ENCODE results near the gene UBTD2. TPM values are rescaled to one million over a fixed set of nuclear protein-coding genes. Genes with fewer than 3 reads are reported as not detected.

UBTD2 gene
- total RNA-seq, 1 experiment from 2014 or later: 42.6 TPM

GRCh38 chr5:172182291-172182690 is 101.3 kb downstream of the UBTD2 start:
- Histone ChIP-seq H3T11ph (ENCODE audit: low read length) (no peak overlapping the region), H2BK12ac (ENCODE audit: insufficient read length, low read depth, low read length) (no peak overlapping the region), H3K4ac (ENCODE audit: low read depth, low read length) (no peak overlapping the region), H2BK15ac (ENCODE audit: low read depth, low read length) (no peak overlapping the region), H4K5ac (ENCODE audit: insufficient read length, low read depth, low read length) (no peak overlapping the region), H3K56ac (ENCODE audit: insufficient read length, low read depth, low read length) (no peak overlapping the region), H3K79me1 (ENCODE audit: insufficient read depth, low read depth, low read length, poor library complexity, severe bottlenecking) (no peaks in the 10 kb centered on the region), H3K23ac (ENCODE audit: insufficient read length, low read depth, low read length) (no peak overlapping the region), H2BK20ac (ENCODE audit: low read depth, low read length, poor library complexity, severe bottlenecking) (no peak overlapping the region), H2BK5ac (ENCODE audit: insufficient read length, low read length) (no peak overlapping the region), H4K20me1 (ENCODE audit: control insufficient read depth, insufficient read depth, insufficient read length) (no peaks in the 10 kb centered on the region), H3K27me3 (ENCODE audit: insufficient read depth, low read length) (no peaks in the 10 kb centered on the region), H2BK120ac (ENCODE audit: low read depth, low read length, poor library complexity, severe bottlenecking) (no peak overlapping the region), H3K9me3 (ENCODE audit: control insufficient read depth, low read depth, low read length) (no peaks in the 10 kb centered on the region), H2AFZ (ENCODE audit: low read length) (no peak overlapping the region), H3K79me2 (ENCODE audit: insufficient read depth, low read length) (peaks cover 4% of the 10 kb centered on the region; the same call in 1 of the 2 replicates), H3K4me2 (ENCODE audit: insufficient read depth, insufficient read length, low read length) (no peak overlapping the region), H3K14ac (ENCODE audit: insufficient read depth, low read length) (no peak overlapping the region), H3K23me2 (ENCODE audit: insufficient read length, low read depth, low read length, poor library complexity, severe bottlenecking) (peaks cover 6% of the 10 kb centered on the region), H4K8ac (replicated peaks; ENCODE audit: insufficient read length, low read depth, low read length) (no peak overlapping the region), H4K91ac (ENCODE audit: insufficient read length, low read depth, low read length) (no peak overlapping the region), H3K27ac (ENCODE audit: insufficient read length, low read depth, low read length) (no peak overlapping the region), H3K18ac (ENCODE audit: insufficient read length, low read depth, low read length) (no peak overlapping the region), H3K9ac (ENCODE audit: extremely low read depth, insufficient read length, low read length) (no peak overlapping the region), H3K4me1 (ENCODE audit: insufficient read depth, low read length) (peaks cover 14% of the 10 kb centered on the region; the same call in 1 of the 2 replicates), H2AK5ac (ENCODE audit: insufficient read length, low read length) (no peak overlapping the region)
- H3K36me3 Mint-ChIP-seq (ENCODE audit: insufficient read depth in 1 of 3, low read depth in 3 of 3): peaks cover 3 to 4% (median 3%) of the 10 kb centered on the region in 3 experiments; a peak in 3 of 7 replicates
- no peak overlapping the region for H3K4me3 Mint-ChIP-seq
- no peak for TF ChIP-seq CTCF (conservative IDR thresholded peaks at IDR 0.05)
- no peaks in the 10 kb centered on the region for H3K9me3 Mint-ChIP-seq
- DNase-seq: no peak
- H3K27ac Mint-ChIP-seq: no peak overlapping the region
- peaks cover 35 to 36% of the 10 kb centered on the region in 2 experiments for H3K4me1 Mint-ChIP-seq
- no CpG with 5 or more reads among the region's 6 CpGs for WGBS (ENCODE audit: extremely low coverage, insufficient read length, low lambda C conversion rate)
- H3K27me3 Mint-ChIP-seq (ENCODE audit: low read depth): peaks cover 4% of the 10 kb centered on the region
